OCI-LY1 (cell line): ENCODE data around the gene RNF138.

Experiments
- H2AFZ ChIP-seq: fragments of 200-600 bp; sonication (generic), shearing (Covaris generic); 2 replicates; pipeline ENCODE4 v1.6.0; 2014; ENCODE audit warnings: antibody characterized with exemption, mild to moderate bottlenecking, low read length
- H3F3A ChIP-seq: fragments of 200-600 bp; sonication (generic), shearing (Covaris generic); 2 replicates; pipeline ENCODE4 v1.6.0; 2014; ENCODE audit warnings: mild to moderate bottlenecking, antibody characterized with exemption, low read length, moderate library complexity; ENCODE audit not compliant: insufficient read depth
- H3K27ac ChIP-seq: fragments of 200-600 bp; sonication (generic); 2 replicates; pipeline ENCODE4 v1.5.1; 2014; ENCODE audit warnings: low read length, mixed run types, mild to moderate bottlenecking, low read depth; ENCODE audit not compliant: poor library complexity, severe bottlenecking
- H3K27me3 ChIP-seq: fragments of 200-600 bp; sonication (generic); 2 replicates; pipeline ENCODE4 v1.6.0; 2014; ENCODE audit warnings: antibody characterized with exemption, mild to moderate bottlenecking, low read length, moderate library complexity; ENCODE audit not compliant: insufficient read depth
- H3K36me3 ChIP-seq: fragments of 200-600 bp; sonication (generic); 2 replicates; pipeline ENCODE4 v1.6.1; 2014; ENCODE audit warnings: mild to moderate bottlenecking, antibody characterized with exemption, low read length, moderate library complexity, mixed read lengths; ENCODE audit not compliant: insufficient read depth
- H3K4me1 ChIP-seq: fragments of 200-600 bp; sonication (generic); 2 replicates; pipeline ENCODE4 v1.5.1; 2014; ENCODE audit warnings: mild to moderate bottlenecking, low read length, moderate library complexity; ENCODE audit not compliant: insufficient read depth, severe bottlenecking
- H3K4me2 ChIP-seq: fragments of 200-600 bp; sonication (generic), shearing (Covaris generic); 2 replicates; pipeline ENCODE4 v1.6.1; 2014; ENCODE audit warnings: low read length
- H3K4me3 ChIP-seq: fragments of 200-600 bp; sonication (generic); 2 replicates; pipeline ENCODE4 v1.5.1; 2014; ENCODE audit warnings: low read length, low read depth, mild to moderate bottlenecking, mixed read lengths; ENCODE audit not compliant: poor library complexity, severe bottlenecking
- H3K79me2 ChIP-seq: fragments of 200-600 bp; shearing (Covaris generic); 2 replicates; pipeline ENCODE4 v1.6.1; 2016; ENCODE audit warnings: mixed run types, low read length, mixed read lengths; ENCODE audit not compliant: insufficient read depth
- H3K9ac ChIP-seq: fragments of 200-600 bp; sonication (generic), shearing (Covaris generic); 2 replicates; pipeline ENCODE4 v1.6.1; 2014; ENCODE audit warnings: mild to moderate bottlenecking, low read length, mixed read lengths
- H3K9me2 ChIP-seq: fragments of 200-600 bp; sonication (generic), shearing (Covaris generic); 2 replicates; pipeline ENCODE4 v1.6.1; 2014; ENCODE audit warnings: low read depth, mild to moderate bottlenecking, low read length, mixed read lengths
- H3K9me3 ChIP-seq: fragments of 200-600 bp; shearing (Covaris generic); 2 replicates; pipeline ENCODE4 v1.6.1; 2014; ENCODE audit warnings: low read length, mixed read lengths
- H4K20me1 ChIP-seq: fragments of 200-600 bp; sonication (generic), shearing (Covaris generic); 2 replicates; pipeline ENCODE4 v1.6.0; 2016; ENCODE audit warnings: mild to moderate bottlenecking, low read length; ENCODE audit not compliant: insufficient read depth
- EZH2 ChIP-seq: fragments of 200-600 bp; sonication (generic), shearing (Covaris generic); IDR thresholded peaks from 2 replicates; pipeline ENCODE4 v1.8.0; 2017; ENCODE audit warnings: borderline replicate concordance, mixed run types, mild to moderate bottlenecking, antibody characterized with exemption, low read length, moderate library complexity, mixed read lengths
- TF ChIP-seq, protein P1 (sequence below): fragments of 200-600 bp; sonication (generic), shearing (Covaris generic); IDR thresholded peaks from 2 replicates; pipeline ENCODE4 v1.5.1; 2017; ENCODE audit warnings: mild to moderate bottlenecking, antibody characterized with exemption, low read length, moderate library complexity, mixed read lengths

RNF138 gene

DNA sequence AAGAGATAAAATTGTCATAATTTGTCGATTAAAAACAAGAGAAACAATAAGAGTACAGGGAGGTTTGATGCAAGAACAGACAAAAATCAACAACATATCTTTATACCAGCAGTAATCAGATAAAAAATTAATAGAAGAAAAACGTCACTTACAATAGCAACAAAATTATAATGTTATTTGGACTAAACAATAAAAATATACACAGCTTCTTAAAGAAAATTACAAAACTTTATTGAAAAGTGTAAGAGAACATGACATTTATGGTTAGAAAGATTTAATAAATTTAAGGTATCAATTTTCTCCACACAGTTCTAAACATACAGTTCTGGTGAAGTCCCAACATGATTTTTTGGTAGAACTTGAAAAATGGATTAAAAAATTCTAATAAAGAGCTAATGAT is 12.8 kb downstream of the RNF138 start:
- Histone ChIP-seq H3K4me1 (no peaks in the 10 kb centered on the region), H3K9ac (no peak overlapping the region), H4K20me1 (no peaks in the 10 kb centered on the region), H3K9me3 (no peaks in the 10 kb centered on the region), H3K27me3 (no peaks in the 10 kb centered on the region), H3K9me2 (no peaks in the 10 kb centered on the region), H3K4me2 (no peak overlapping the region), H3K27ac (no peak overlapping the region), H3K36me3 (peaks cover 36% of the 10 kb centered on the region), H3F3A (no peaks in the 10 kb centered on the region; the same call in 1 of the 2 replicates), H3K4me3 (no peak overlapping the region), H2AFZ (no peak overlapping the region), H3K79me2 (peaks cover 85% of the 10 kb centered on the region)
- TF ChIP-seq, protein P1, sequence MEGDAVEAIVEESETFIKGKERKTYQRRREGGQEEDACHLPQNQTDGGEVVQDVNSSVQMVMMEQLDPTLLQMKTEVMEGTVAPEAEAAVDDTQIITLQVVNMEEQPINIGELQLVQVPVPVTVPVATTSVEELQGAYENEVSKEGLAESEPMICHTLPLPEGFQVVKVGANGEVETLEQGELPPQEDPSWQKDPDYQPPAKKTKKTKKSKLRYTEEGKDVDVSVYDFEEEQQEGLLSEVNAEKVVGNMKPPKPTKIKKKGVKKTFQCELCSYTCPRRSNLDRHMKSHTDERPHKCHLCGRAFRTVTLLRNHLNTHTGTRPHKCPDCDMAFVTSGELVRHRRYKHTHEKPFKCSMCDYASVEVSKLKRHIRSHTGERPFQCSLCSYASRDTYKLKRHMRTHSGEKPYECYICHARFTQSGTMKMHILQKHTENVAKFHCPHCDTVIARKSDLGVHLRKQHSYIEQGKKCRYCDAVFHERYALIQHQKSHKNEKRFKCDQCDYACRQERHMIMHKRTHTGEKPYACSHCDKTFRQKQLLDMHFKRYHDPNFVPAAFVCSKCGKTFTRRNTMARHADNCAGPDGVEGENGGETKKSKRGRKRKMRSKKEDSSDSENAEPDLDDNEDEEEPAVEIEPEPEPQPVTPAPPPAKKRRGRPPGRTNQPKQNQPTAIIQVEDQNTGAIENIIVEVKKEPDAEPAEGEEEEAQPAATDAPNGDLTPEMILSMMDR, result no peak
- TF ChIP-seq EZH2, result no peak

DNA sequence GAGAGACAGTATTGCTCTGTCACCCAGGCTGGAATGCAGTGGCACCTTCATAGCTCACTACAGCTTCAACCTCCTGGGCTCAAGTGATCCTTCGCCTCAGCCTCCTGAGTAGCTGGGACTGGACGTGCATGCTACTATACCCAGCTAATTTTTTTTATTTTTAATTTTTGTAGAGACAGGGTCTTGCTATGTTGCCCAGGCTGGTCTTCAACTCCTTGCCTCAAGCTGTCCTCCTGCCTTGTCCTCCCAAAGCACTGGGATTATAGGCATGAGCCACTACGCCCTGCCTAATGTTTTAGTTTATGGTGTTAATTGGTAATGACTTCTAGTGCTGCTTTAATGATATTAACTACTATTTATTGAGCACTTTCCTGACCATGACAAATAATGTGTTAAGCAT is 18.3 kb downstream of the RNF138 start:
- no peaks in the 10 kb centered on the region for H3K4me1 ChIP-seq
- peaks cover 70% of the 10 kb centered on the region for H3K79me2 ChIP-seq
- H3K4me2 ChIP-seq, result no peak overlapping the region
- no peak overlapping the region for H3K27ac ChIP-seq
- no peaks in the 10 kb centered on the region for H3K9me2 ChIP-seq
- no peaks in the 10 kb centered on the region for H3F3A ChIP-seq
- no peaks in the 10 kb centered on the region for H4K20me1 ChIP-seq
- H3K27me3 ChIP-seq, result no peaks in the 10 kb centered on the region
- H3K9me3 ChIP-seq, result no peaks in the 10 kb centered on the region
- peaks cover 44% of the 10 kb centered on the region for H3K36me3 ChIP-seq
- no peak overlapping the region for H3K4me3 ChIP-seq
- H3K9ac ChIP-seq, result no peak overlapping the region
- TF ChIP-seq, protein P1, result no peak
- no peak for TF ChIP-seq EZH2
- no peak overlapping the region for H2AFZ ChIP-seq

DNA sequence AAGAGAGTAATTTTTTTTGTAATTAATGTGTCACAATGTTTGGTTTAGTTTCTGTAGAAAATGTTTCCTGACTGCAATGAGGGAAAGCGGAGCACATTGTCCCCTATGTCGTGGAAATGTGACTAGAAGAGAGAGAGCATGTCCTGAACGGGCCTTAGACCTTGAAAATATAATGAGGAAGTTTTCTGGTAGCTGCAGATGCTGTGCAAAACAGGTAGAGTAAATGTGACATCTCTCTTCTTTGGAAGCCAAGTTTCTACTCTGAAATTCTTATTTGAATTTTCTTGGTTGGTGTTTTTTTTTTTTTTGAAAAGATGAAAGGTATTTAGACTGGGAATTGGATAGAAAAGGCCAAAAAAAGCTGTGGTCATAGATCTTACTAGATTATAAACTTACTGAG is 20.0 kb downstream of the RNF138 start:
- no peak overlapping the region for H3K4me3 ChIP-seq
- no peaks in the 10 kb centered on the region for H3K9me3 ChIP-seq
- H3K79me2 ChIP-seq, result peaks cover 63% of the 10 kb centered on the region
- H3K27ac ChIP-seq, result no peak overlapping the region
- H3K27me3 ChIP-seq, result no peaks in the 10 kb centered on the region
- peaks cover 56% of the 10 kb centered on the region for H3K36me3 ChIP-seq
- TF ChIP-seq, protein P1, result no peak
- no peak for TF ChIP-seq EZH2
- H3K9me2 ChIP-seq, result no peaks in the 10 kb centered on the region
- H2AFZ ChIP-seq, result no peak overlapping the region
- H3K4me1 ChIP-seq, result no peaks in the 10 kb centered on the region
- no peaks in the 10 kb centered on the region for H3F3A ChIP-seq
- H3K4me2 ChIP-seq, result no peak overlapping the region
- H4K20me1 ChIP-seq, result no peaks in the 10 kb centered on the region
- no peak overlapping the region for H3K9ac ChIP-seq
